ENCODE measurements around the gene XG.

DNA sequence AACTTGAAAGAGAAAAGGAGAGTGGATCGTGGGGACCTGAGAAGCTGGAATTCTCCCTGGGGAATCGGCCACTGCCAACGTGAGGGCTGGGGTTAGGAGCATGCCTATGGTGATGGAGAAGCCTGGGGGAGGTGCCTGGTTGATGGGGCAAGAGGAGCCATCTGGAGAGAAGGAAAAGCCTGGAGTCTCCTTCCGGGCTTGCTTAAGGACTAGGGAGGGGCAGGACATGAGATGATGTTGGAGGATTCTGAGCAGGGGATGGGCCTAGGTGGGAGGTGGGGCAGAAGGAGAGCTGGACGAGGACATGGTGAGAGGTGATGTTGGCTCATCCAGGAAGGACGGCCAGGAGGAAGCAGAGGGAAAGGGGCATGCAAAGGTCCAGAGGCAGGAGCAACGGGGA, 41.9 kb downstream of the XG start:
- TF ChIP-seq POLR2A (IDR thresholded peaks at IDR 0.05; ENCODE audit: extremely low read depth, insufficient read length), result no peak
- TF ChIP-seq, protein P1, sequence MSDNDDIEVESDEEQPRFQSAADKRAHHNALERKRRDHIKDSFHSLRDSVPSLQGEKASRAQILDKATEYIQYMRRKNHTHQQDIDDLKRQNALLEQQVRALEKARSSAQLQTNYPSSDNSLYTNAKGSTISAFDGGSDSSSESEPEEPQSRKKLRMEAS (IDR thresholded peaks at IDR 0.05; ENCODE audit: low read depth, low read length), result no peak
